Cardiac muscle cell (in vitro differentiated cells and primary cell): ENCODE results near the gene CHGA. TPM values are rescaled to one million over a fixed set of nuclear protein-coding genes. Genes with fewer than 3 reads are reported as not detected.

Experiments used
- DNase-seq, 2 donors: peaks; one replicate each; pipeline versions ENCODE4 v3.0.0 to v3.0.0-alpha.2; 2010 to 2017; ENCODE audit warnings: low read depth in 1 of 2, low spot score in 1 of 2
- H3K27ac ChIP-seq: fragments of 200-600 bp; sonication (generic); 2 replicates; pipeline ENCODE4 v1.5.1; 2016
- H3K27me3 ChIP-seq: fragments of 200-600 bp; sonication (generic); 2 replicates; pipeline ENCODE4 v1.6.0; 2016; ENCODE audit warnings: control low read depth
- H3K36me3 ChIP-seq: fragments of 200-600 bp; sonication (generic); 2 replicates; pipeline ENCODE4 v1.5.1; 2016; ENCODE audit warnings: control low read depth
- H3K4me1 ChIP-seq: fragments of 200-600 bp; sonication (generic); 2 replicates; pipeline ENCODE4 v1.8.1; 2017; ENCODE audit warnings: low read depth, mild to moderate bottlenecking, mixed run types
- H3K4me3 ChIP-seq: fragments of 200-600 bp; sonication (generic); 2 replicates; pipeline ENCODE4 v1.5.1; 2016; ENCODE audit warnings: mild to moderate bottlenecking
- H3K9me3 ChIP-seq: fragments of 200-600 bp; sonication (generic); 2 replicates; pipeline ENCODE4 v1.5.1; 2017; ENCODE audit warnings: low read depth, mild to moderate bottlenecking, control low read depth
- polyA plus RNA-seq: library from polyadenylated mRNA; unstranded; fragments of >200 nt; fragmentation: Nextera tagmentation; extraction: Ambion mirVana; gene quantifications from 2 replicates; pipeline ENCODE4 v1.2.1, GENCODE V29; 2016
- total RNA-seq: library from RNA; depleted of rRNA; stranded (reverse); fragments of >200 nt; gene quantifications from 2 replicates; pipeline ENCODE4 v1.2.3, GENCODE V29; 2016
- TF ChIP-seq, protein P1 (sequence below): IDR thresholded peaks from 2 replicates; pipeline ENCODE4 v1.5.1; 2012; ENCODE audit warnings: low read depth, mild to moderate bottlenecking, low read length

The CHGA gene
- total and polyA plus RNA-seq, 2 experiments from 2014 or later: 0.73 TPM; not detected in 1

DNA sequence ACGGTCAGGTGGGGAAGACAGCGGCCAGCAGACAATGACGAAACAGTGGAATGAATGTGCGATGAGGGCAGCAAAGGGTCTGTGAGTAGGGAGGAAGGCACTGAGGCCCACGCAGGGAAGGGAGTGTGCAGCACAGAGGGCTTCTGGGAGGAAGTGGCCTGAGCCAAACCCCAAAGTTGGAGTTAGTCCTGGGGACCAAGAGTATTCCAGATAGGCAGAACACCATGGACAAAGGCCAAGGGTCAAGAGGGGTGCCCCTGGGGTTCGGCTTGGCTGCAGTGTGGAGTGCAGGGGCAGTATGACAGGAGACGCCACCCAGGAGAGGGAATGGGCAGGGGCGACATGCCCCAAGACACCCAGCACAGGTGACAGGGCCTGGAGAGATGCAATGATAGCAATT is 58.8 kb downstream of the CHGA start:
- Histone ChIP-seq H3K36me3 (no peaks in the 10 kb centered on the region), H3K27ac (no peak overlapping the region), H3K27me3 (no peaks in the 10 kb centered on the region), H3K4me3 (no peak overlapping the region), H3K4me1 (no peaks in the 10 kb centered on the region), H3K9me3 (no peaks in the 10 kb centered on the region)
- no peak for DNase-seq
- TF ChIP-seq, protein P1, sequence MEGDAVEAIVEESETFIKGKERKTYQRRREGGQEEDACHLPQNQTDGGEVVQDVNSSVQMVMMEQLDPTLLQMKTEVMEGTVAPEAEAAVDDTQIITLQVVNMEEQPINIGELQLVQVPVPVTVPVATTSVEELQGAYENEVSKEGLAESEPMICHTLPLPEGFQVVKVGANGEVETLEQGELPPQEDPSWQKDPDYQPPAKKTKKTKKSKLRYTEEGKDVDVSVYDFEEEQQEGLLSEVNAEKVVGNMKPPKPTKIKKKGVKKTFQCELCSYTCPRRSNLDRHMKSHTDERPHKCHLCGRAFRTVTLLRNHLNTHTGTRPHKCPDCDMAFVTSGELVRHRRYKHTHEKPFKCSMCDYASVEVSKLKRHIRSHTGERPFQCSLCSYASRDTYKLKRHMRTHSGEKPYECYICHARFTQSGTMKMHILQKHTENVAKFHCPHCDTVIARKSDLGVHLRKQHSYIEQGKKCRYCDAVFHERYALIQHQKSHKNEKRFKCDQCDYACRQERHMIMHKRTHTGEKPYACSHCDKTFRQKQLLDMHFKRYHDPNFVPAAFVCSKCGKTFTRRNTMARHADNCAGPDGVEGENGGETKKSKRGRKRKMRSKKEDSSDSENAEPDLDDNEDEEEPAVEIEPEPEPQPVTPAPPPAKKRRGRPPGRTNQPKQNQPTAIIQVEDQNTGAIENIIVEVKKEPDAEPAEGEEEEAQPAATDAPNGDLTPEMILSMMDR: no peak

DNA sequence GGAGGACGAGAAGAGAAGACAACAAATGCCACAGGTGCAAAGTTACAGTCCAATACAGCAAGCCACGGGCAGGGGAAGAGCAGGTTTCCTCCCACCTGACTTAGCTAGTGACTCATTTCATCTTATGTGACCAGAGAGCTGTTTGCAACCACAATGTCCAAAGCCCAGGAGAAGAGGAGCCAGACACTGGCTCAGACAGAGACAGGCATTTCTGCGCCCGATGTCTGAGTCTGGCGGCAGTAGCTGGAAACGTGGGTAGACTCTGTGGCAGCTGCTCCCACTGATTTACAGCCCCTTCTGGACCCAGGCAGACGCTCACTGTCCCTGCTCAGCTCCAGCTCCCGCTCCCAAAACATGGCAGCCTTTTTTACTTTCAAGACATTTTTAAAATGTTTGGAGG is 60.0 kb downstream of the CHGA start:
- H3K9me3 ChIP-seq: no peaks in the 10 kb centered on the region
- H3K27ac ChIP-seq: no peak overlapping the region
- no peak for DNase-seq
- TF ChIP-seq, protein P1: no peak
- H3K4me1 ChIP-seq: no peaks in the 10 kb centered on the region
- H3K36me3 ChIP-seq: no peaks in the 10 kb centered on the region
- no peak overlapping the region for H3K4me3 ChIP-seq
- no peaks in the 10 kb centered on the region for H3K27me3 ChIP-seq

DNA sequence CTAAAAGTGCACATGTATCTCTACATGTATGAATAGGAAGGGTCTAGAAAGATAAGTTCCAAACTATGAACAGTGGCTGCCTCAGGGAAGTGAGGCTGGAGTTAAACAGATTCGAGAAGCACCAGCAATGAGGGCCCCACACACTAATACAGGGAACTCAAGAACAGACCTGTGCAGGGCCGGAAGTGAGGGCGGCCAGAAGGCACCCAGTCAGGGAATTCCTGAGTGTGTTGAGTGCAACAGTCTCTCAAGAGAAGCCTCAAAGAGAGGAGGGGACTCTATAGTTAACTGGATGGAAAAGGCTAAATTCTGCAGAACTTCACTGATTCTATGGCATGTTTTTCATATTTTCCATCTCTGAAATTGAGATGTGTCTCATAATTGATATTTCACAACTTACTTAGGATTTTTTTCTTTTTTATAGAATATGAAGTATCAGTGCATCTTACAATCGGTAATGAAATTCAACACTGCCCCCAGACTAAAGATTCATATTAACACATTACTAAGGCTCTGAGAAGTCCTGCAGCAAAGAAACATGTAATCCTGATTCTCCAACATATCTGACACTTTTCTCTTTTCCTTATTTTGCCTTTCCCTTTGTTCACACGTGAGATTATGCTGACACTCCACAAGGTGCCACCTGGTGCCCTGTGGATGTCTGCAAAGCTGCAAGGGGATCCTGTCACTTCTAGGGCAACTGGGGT is 61.3 kb downstream of the CHGA start:
- Histone ChIP-seq H3K4me3 (no peak overlapping the region), H3K27ac (no peak overlapping the region), H3K4me1 (no peaks in the 10 kb centered on the region), H3K36me3 (no peaks in the 10 kb centered on the region), H3K9me3 (no peaks in the 10 kb centered on the region), H3K27me3 (no peaks in the 10 kb centered on the region)
- TF ChIP-seq, protein P1: no peak
- no peak for DNase-seq

Other genes starting within 250 kb of the CHGA start
- 243 and 244 TPM in 2 replicates for gene LGMN, start 174.5 kb upstream of the CHGA start, total RNA-seq
- 205 and 275 TPM in 2 replicates for gene LGMN, start 174.5 kb upstream of the CHGA start, polyA plus RNA-seq
- 21.8 and 22.4 TPM in 2 replicates for gene GOLGA5, start 128.8 kb upstream of the CHGA start, total RNA-seq
- 32.4 and 32.5 TPM in 2 replicates for gene GOLGA5, start 128.8 kb upstream of the CHGA start, polyA plus RNA-seq
- 38.7 and 42.9 TPM in 2 replicates for gene ITPK1, start 192.8 kb downstream of the CHGA start, total RNA-seq
- 33.0 and 39.4 TPM in 2 replicates for gene ITPK1, start 192.8 kb downstream of the CHGA start, polyA plus RNA-seq